Activated naive CD4-positive, alpha-beta T cell treated with anti-CD3 and anti-CD28 coated beads, Interleukin-2, amount 50 U/mL, for 72 hours (primary cell): Measurements from ENCODE around the gene BROX. TPM values are rescaled to one million over a fixed set of nuclear protein-coding genes. Genes with fewer than 3 reads are reported as not detected.

Source experiments
- total RNA-seq, 2 donors: library from RNA; stranded (reverse); gene quantifications; one replicate each; pipeline ENCODE4 v1.2.3, GENCODE V29; 2022

The BROX gene
- total RNA-seq, 2 donors from 2014 or later: 36.7 to 38.2 TPM

Other genes with a start within 250 kb of the BROX start
- gene HHIPL2, start 164.5 kb upstream of the BROX start, total RNA-seq: under 1 TPM in 1 of 2 donors, not detected in 1; 0.45 TPM
- 10 to 100 TPM; 14.7 to 21.8 TPM for gene TAF1A, start 122.6 kb upstream of the BROX start, total RNA-seq
- gene MIA3, start 94.5 kb upstream of the BROX start, total RNA-seq: 10 to 100 TPM; 40.7 to 55.1 TPM
- gene AIDA, start 73 bp upstream of the BROX start, total RNA-seq: 10 to 100 TPM; 52.9 to 75.8 TPM
- under 1 TPM in 1 of 2 donors, not detected in 1; 0.53 TPM for gene FAM177B, start 24.6 kb downstream of the BROX start, total RNA-seq
- gene DISP1, start 102.5 kb downstream of the BROX start, total RNA-seq: 1 to 10 TPM; 1.5 to 2.0 TPM